GM23248 (cell line): ENCODE results near the gene STARD13.

ENCODE experiments used
- EZH2 ChIP-seq: fragments of 200-600 bp; sonication (generic); IDR thresholded peaks from 2 replicates; pipeline ENCODE4 v1.6.1; 2018; ENCODE audit warnings: antibody characterized with exemption, mild to moderate bottlenecking; ENCODE audit not compliant: insufficient read depth, poor library complexity, severe bottlenecking
- EZH2phosphoT487 ChIP-seq: fragments of 200-600 bp; sonication (generic); IDR thresholded peaks from 2 replicates; pipeline ENCODE4 v1.6.1; 2018; ENCODE audit warnings: antibody characterized with exemption, moderate library complexity, mild to moderate bottlenecking, low read depth; ENCODE audit not compliant: insufficient read depth

DNA sequence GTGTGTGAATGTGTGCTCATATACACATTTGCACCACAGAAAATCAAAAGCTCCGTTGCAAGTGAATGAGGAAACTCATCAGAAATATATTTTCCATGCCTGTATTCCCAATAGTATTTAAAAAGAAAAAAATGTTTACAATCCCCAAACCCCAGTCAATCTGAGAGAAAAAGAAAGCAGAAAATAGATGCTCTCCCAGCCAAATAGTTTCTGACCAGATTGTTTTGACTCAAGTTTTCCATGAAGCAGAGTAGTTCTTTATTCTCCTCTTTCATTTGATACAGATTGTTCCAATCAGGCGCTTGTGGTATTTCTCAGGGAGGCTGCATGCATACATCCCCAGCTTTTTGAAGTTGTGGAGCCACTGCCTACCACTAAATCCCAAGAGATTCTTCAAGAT lies 110.6 kb downstream of the STARD13 start:
- no peak for TF ChIP-seq EZH2
- no peak for TF ChIP-seq EZH2phosphoT487
